Measurements from ENCODE around the gene HMGB4. TPM values are rescaled to one million over a fixed set of nuclear protein-coding genes. Genes with fewer than 3 reads are reported as not detected.

HMGB4 gene
- total RNA-seq, 4 donors from 2014 or later = not detected

GRCh38 chr1:33905241-33905640 is 41.4 kb downstream of the HMGB4 start:
- Histone ChIP-seq H3K4me1 (no peaks in the 10 kb centered on the region), H3K27me3 (no peaks in the 10 kb centered on the region), H3K27ac (no peak overlapping the region), H3K36me3 (no peaks in the 10 kb centered on the region), H3K9me3 (no peaks in the 10 kb centered on the region), H3K4me3 (no peak overlapping the region)
- 61 to 65% methylated on average over 3 of the region's 3 CpGs for WGBS, 2 donors (ENCODE audit: low coverage in 1 of 2)
- in situ Hi-C loops (cut with MboI; ENCODE audit: low pct_ligation_motif_present in 1 of 4, low pct_unique_long_range_greater_than_20kb in 1 of 4, low sequenced_read_pairs in 3 of 4) (no loop called here), intact Hi-C loops (cut with DNase I; ENCODE audit: low total_unique reads) (no loop called here)
- TF ChIP-seq POLR2A (IDR thresholded peaks at IDR 0.05) (no peak), CTCF (IDR thresholded peaks at IDR 0.05) (no peak), POLR2AphosphoS5 (IDR thresholded peaks at IDR 0.05) (no peak)
- no peak for DNase-seq

- no peaks in the 10 kb centered on the region for H3K4me1 ChIP-seq
- TF ChIP-seq POLR2A (IDR thresholded peaks at IDR 0.05) (no peak), EP300 (IDR thresholded peaks at IDR 0.05; ENCODE audit: low read depth) (no peak), CTCF (IDR thresholded peaks at IDR 0.05) (no peak), POLR2AphosphoS5 (IDR thresholded peaks at IDR 0.05) (no peak)
- no peak overlapping the region for H3K4me3 ChIP-seq
- in situ Hi-C loops (cut with MboI; ENCODE audit: low pct_ligation_motif_present in 1 of 4, low pct_unique_long_range_greater_than_20kb in 1 of 4, low sequenced_read_pairs in 3 of 4) (no loop called here), intact Hi-C loops (cut with DNase I; ENCODE audit: low total_unique reads) (no loop called here)
- no peaks in the 10 kb centered on the region for H3K36me3 ChIP-seq
- H3K9me3 ChIP-seq = no peaks in the 10 kb centered on the region
- no peak overlapping the region for H3K27ac ChIP-seq
- DNase-seq = no peak
- 67 to 78% methylated on average over 1 of the region's 1 CpG for WGBS, 2 donors (ENCODE audit: low coverage in 1 of 2)
- no peaks in the 10 kb centered on the region for H3K27me3 ChIP-seq
These were observed 42.3 kb downstream of the HMGB4 start for GRCh38 chr1:33906156-33906555.

- no peak for TF ChIP-seq POLR2AphosphoS5 (IDR thresholded peaks at IDR 0.05)
- TF ChIP-seq POLR2A (IDR thresholded peaks at IDR 0.05) = no peak
- TF ChIP-seq CTCF (IDR thresholded peaks at IDR 0.05) = no peak
- no peak for TF ChIP-seq EP300 (IDR thresholded peaks at IDR 0.05; ENCODE audit: low read depth)
- H3K27me3 ChIP-seq = no peaks in the 10 kb centered on the region
- WGBS, 2 donors (ENCODE audit: low coverage in 1 of 2) = 73 to 89% methylated on average over 7 to 11 of the region's 11 CpGs
- intact Hi-C loops (cut with DNase I; ENCODE audit: low total_unique reads) = no loop called here
- H3K4me3 ChIP-seq = no peak overlapping the region
- H3K36me3 ChIP-seq = no peaks in the 10 kb centered on the region
- H3K9me3 ChIP-seq = no peaks in the 10 kb centered on the region
- H3K4me1 ChIP-seq = no peaks in the 10 kb centered on the region
- no peak overlapping the region for H3K27ac ChIP-seq
- in situ Hi-C loops (cut with MboI; ENCODE audit: low pct_ligation_motif_present in 1 of 4, low pct_unique_long_range_greater_than_20kb in 1 of 4, low sequenced_read_pairs in 3 of 4) = no loop called here
- DNase-seq = no peak
These were observed 44.6 kb downstream of the HMGB4 start for GRCh38 chr1:33908324-33908956.
